Neural crest cell (in vitro differentiated cells): ENCODE results near the gene TLCD5. TPM values are rescaled to one million over a fixed set of nuclear protein-coding genes. Genes with fewer than 3 reads are reported as not detected.

Source experiments
- DNase-seq: peaks from one replicate; pipeline ENCODE4 v3.0.0; 2021; ENCODE audit warnings: low read depth, mixed read lengths, low spot score
- H3K27ac Mint-ChIP-seq: one replicate; pipeline ENCODE4 v1.8.0; 2021; ENCODE audit warnings: mild to moderate bottlenecking, mixed read lengths; ENCODE audit not compliant: unreplicated experiment
- H3K27me3 Mint-ChIP-seq: 2 replicates; pipeline ENCODE4 v1.8.0; 2021; ENCODE audit warnings: low read depth, mild to moderate bottlenecking, mixed read lengths
- H3K36me3 Mint-ChIP-seq: 2 replicates; pipeline ENCODE4 v1.8.0; 2021; ENCODE audit warnings: low read depth, mild to moderate bottlenecking, mixed read lengths
- H3K4me1 Mint-ChIP-seq: 2 replicates; pipeline ENCODE4 v1.8.0; 2021; ENCODE audit warnings: mixed read lengths
- H3K4me3 Mint-ChIP-seq: one replicate; pipeline ENCODE4 v1.8.0; 2021; ENCODE audit warnings: mild to moderate bottlenecking, mixed read lengths
- H3K9me3 Mint-ChIP-seq: 2 replicates; pipeline ENCODE4 v1.8.0; 2021; ENCODE audit warnings: mixed read lengths
- CTCF ChIP-seq: fragments of 200-600 bp; sonication (generic); conservative IDR thresholded peaks from 2 replicates; pipeline ENCODE4 v1.5.0; 2021; ENCODE audit warnings: antibody characterized with exemption, mild to moderate bottlenecking
- total RNA-seq: library from RNA; stranded (reverse); gene quantifications from 2 replicates; pipeline ENCODE4 v1.2.1, GENCODE V29; 2021

Gene TLCD5
- total RNA-seq, 1 donor from 2014 or later = 16.8 TPM

DNA sequence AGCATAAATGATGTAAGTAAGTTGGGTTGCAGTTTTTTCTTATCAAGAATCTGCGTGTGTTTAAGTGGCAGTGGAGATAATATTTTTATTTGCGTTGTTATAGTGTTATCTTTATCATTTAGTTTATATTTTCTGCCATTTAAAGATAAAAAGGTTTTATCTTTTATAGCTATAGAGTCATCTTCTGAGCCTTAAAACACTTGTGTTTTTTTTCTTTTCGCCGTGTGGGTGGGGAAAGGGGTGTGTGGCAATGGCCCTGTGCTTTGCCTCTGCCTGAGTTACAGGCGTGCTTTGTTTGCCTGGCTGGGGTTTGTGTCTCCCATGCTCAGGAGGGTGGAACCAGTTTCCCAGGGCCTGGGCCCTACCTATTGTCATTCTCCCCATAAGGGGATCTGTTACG is 27.3 kb downstream of the TLCD5 start:
- H3K4me3 Mint-ChIP-seq = no peak overlapping the region
- H3K27me3 Mint-ChIP-seq = no peaks in the 10 kb centered on the region
- H3K27ac Mint-ChIP-seq = no peak overlapping the region
- H3K36me3 Mint-ChIP-seq = peaks cover 3% of the 10 kb centered on the region
- H3K9me3 Mint-ChIP-seq = no peaks in the 10 kb centered on the region
- peaks cover 7% of the 10 kb centered on the region for H3K4me1 Mint-ChIP-seq
- TF ChIP-seq CTCF = no peak
- no peak for DNase-seq

- H3K9me3 Mint-ChIP-seq = peaks cover 2% of the 10 kb centered on the region
Measured at GRCh38 chr11:120354068-120354467, 29.0 kb downstream of the TLCD5 start.

DNA sequence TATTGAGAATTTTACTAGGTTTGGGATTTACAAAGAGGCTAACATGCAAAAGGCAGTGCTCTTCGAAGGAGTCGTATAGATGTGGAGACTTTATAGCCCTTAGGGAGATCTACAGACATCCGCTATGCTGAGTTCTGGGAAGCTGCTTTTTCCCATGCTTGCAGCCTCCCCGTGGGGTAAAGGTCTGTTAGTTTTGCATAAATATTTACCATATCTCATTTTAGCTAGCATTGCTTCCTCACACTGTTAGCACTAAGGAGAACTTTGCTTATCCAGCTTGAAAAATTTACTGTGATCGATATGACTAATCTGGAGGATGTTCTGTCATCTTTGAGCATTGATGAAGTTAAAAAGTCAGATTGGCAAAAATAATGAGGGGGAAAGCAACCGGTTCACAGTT is 29.7 kb downstream of the TLCD5 start:
- H3K27me3 Mint-ChIP-seq = no peaks in the 10 kb centered on the region
- H3K4me3 Mint-ChIP-seq = no peak overlapping the region
- H3K27ac Mint-ChIP-seq = no peak overlapping the region
- peaks cover 4% of the 10 kb centered on the region for H3K4me1 Mint-ChIP-seq
- peaks cover 6% of the 10 kb centered on the region for H3K9me3 Mint-ChIP-seq
- DNase-seq = no peak
- peaks cover 15% of the 10 kb centered on the region for H3K36me3 Mint-ChIP-seq
- TF ChIP-seq CTCF = no peak

More at GRCh38 chr11:120354068-120354467, 29.0 kb downstream of the TLCD5 start:
- DNase-seq = no peak
- Mint-ChIP-seq H3K4me1 (peaks cover 4% of the 10 kb centered on the region), H3K36me3 (peaks cover 10% of the 10 kb centered on the region), H3K27me3 (no peaks in the 10 kb centered on the region), H3K27ac (no peak overlapping the region), H3K4me3 (no peak overlapping the region)
- no peak for TF ChIP-seq CTCF

GRCh38 chr11:120357620-120358019 is 32.5 kb downstream of the TLCD5 start:
- Mint-ChIP-seq H3K4me3 (no peak overlapping the region), H3K9me3 (peaks cover 9% of the 10 kb centered on the region), H3K27ac (no peak overlapping the region), H3K27me3 (no peaks in the 10 kb centered on the region), H3K36me3 (peaks cover 17% of the 10 kb centered on the region), H3K4me1 (no peaks in the 10 kb centered on the region)
- TF ChIP-seq CTCF = no peak
- DNase-seq = no peak

DNA sequence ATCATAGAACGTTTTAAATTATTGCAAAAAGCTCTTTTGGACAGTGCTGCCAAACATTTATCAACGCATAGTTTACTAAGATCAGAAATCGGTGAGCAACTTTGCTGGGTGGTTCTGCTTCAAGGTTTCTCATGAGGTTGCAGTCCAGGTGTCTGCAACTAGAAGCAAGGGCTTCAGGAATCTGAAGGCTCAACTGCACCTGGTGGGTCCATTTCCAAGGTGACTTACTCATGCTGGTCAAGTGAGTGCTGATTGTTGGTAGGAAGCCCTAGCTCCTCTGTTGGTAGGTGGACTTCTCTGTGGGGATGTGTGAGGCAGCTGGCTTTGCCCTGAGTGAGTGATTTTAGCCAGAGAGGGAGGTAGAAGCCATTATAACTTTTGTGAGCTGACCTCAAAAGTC is 33.6 kb downstream of the TLCD5 start:
- Mint-ChIP-seq H3K27ac (no peak overlapping the region), H3K4me1 (no peaks in the 10 kb centered on the region), H3K4me3 (no peak overlapping the region), H3K27me3 (no peaks in the 10 kb centered on the region), H3K36me3 (peaks cover 14% of the 10 kb centered on the region), H3K9me3 (peaks cover 9% of the 10 kb centered on the region)
- no peak for DNase-seq
- no peak for TF ChIP-seq CTCF

DNA sequence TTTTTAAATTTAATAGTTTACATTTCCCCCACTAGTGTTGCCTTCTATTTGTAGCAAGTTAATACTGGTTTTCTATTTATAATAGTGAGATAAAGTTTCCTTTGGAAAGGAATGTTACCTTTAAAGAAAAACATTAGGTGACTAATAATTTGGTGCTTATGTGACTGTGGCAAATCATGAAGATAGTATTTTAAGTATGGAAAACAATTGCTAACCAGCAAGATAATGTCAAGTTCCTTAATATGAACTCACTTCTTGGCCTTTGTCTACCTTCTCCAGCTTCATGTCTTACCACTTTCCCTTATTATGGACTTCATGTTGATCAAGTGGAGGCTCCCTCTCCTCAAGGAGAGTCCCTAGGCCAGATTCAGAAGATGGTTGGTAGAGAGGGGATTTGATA is 38.3 kb downstream of the TLCD5 start:
- Mint-ChIP-seq H3K4me1 (no peaks in the 10 kb centered on the region), H3K36me3 (peaks cover 11% of the 10 kb centered on the region), H3K27ac (no peak overlapping the region), H3K27me3 (no peaks in the 10 kb centered on the region), H3K4me3 (no peak overlapping the region), H3K9me3 (peaks cover 6% of the 10 kb centered on the region)
- no peak for DNase-seq
- TF ChIP-seq CTCF = no peak
